Neural cell (in vitro differentiated cells): ENCODE results near the gene HAGHL. TPM values are rescaled to one million over a fixed set of nuclear protein-coding genes. Genes with fewer than 3 reads are reported as not detected.

Experiments
- H2AFZ ChIP-seq: fragments of 200-600, 300-800 bp; sonication (generic), shearing (Covaris generic); 2 replicates; pipeline ENCODE4 v1.6.0; 2014; ENCODE audit warnings: low read depth, mild to moderate bottlenecking, antibody characterized with exemption, low read length, moderate library complexity
- H3F3A ChIP-seq: fragments of 200-600 bp; shearing (Covaris generic); 2 replicates; pipeline ENCODE4 v1.6.1; 2016; ENCODE audit warnings: mild to moderate bottlenecking, moderate library complexity, mixed read lengths, antibody characterized with exemption, low read length; ENCODE audit not compliant: insufficient read depth, poor library complexity, severe bottlenecking
- H3K27ac ChIP-seq: fragments of 200-600, 300-800 bp; sonication (generic), shearing (Covaris generic); 2 replicates; pipeline ENCODE4 v1.5.1; 2014; ENCODE audit warnings: mild to moderate bottlenecking, low read length, moderate library complexity
- H3K27me3 ChIP-seq: fragments of 300-800, 200-600 bp; sonication (generic), shearing (Covaris generic); 2 replicates; pipeline ENCODE4 v1.6.0; 2014; ENCODE audit warnings: mild to moderate bottlenecking, low read depth, low read length, moderate library complexity; ENCODE audit not compliant: insufficient read depth
- H3K36me3 ChIP-seq: fragments of 300-800, 200-600 bp; sonication (generic), shearing (Covaris generic); 2 replicates; pipeline ENCODE4 v1.5.1; 2014; ENCODE audit warnings: mild to moderate bottlenecking, antibody characterized with exemption, low read length, moderate library complexity; ENCODE audit not compliant: insufficient read depth
- H3K4me2 ChIP-seq: fragments of 300-800, 200-600 bp; sonication (generic), shearing (Covaris generic); 2 replicates; pipeline ENCODE4 v1.6.0; 2014; ENCODE audit warnings: mild to moderate bottlenecking, low read length
- H3K4me3 ChIP-seq: fragments of 300-800, 200-600 bp; sonication (generic), shearing (Covaris generic); 2 replicates; pipeline ENCODE4 v1.5.1; 2014; ENCODE audit warnings: mild to moderate bottlenecking, low read length, moderate library complexity
- H3K79me2 ChIP-seq: fragments of 200-600 bp; shearing (Covaris generic); replicated peaks from 2 replicates; pipeline ENCODE4 v1.6.0; 2014; ENCODE audit warnings: mild to moderate bottlenecking, low read length, moderate library complexity; ENCODE audit not compliant: insufficient read depth
- H3K9ac ChIP-seq: fragments of 300-800, 200-600 bp; sonication (generic), shearing (Covaris generic); 2 replicates; pipeline ENCODE4 v1.6.1; 2016; ENCODE audit warnings: mild to moderate bottlenecking, low read length, mixed read lengths
- H3K9me2 ChIP-seq: fragments of 200-600 bp; shearing (Covaris generic); 2 replicates; pipeline ENCODE4 v1.6.1; 2016; ENCODE audit warnings: mild to moderate bottlenecking, low read length, mixed read lengths; ENCODE audit not compliant: insufficient read depth
- H3K9me3 ChIP-seq: fragments of 200-600, 300-800 bp; sonication (generic), shearing (Covaris generic); 2 replicates; pipeline ENCODE4 v1.6.1; 2016; ENCODE audit warnings: mild to moderate bottlenecking, mixed run types, low read length, moderate library complexity, mixed read lengths
- H4K20me1 ChIP-seq: fragments of 200-600 bp; shearing (Covaris generic); 2 replicates; pipeline ENCODE4 v1.6.1; 2016; ENCODE audit warnings: mild to moderate bottlenecking, mixed run types; ENCODE audit not compliant: insufficient read depth
- CTCF ChIP-seq: fragments of 450-650 bp; IDR thresholded peaks from 2 replicates; pipeline ENCODE4 v1.5.1; 2014; ENCODE audit warnings: antibody characterized with exemption, mild to moderate bottlenecking, moderate library complexity; ENCODE audit not compliant: poor library complexity, severe bottlenecking
- EP300 ChIP-seq: fragments of 450-650 bp; conservative IDR thresholded peaks from 2 replicates; pipeline ENCODE4 v1.6.1; 2014; ENCODE audit warnings: antibody characterized with exemption, mild to moderate bottlenecking, moderate library complexity; ENCODE audit not compliant: poor library complexity, severe bottlenecking
- EZH2 ChIP-seq: fragments of 200-600, 300-800 bp; shearing (Covaris generic), sonication (generic); IDR thresholded peaks from 2 replicates; pipeline ENCODE4 v1.6.1; 2014; ENCODE audit warnings: antibody characterized with exemption, low read length, borderline replicate concordance, mild to moderate bottlenecking; ENCODE audit not compliant: insufficient read depth, poor library complexity, severe bottlenecking
- MXI1 ChIP-seq: fragments of 450-650 bp; conservative IDR thresholded peaks from 2 replicates; pipeline ENCODE4 v1.6.1; 2014; ENCODE audit warnings: antibody characterized with exemption, mild to moderate bottlenecking; ENCODE audit not compliant: poor library complexity, severe bottlenecking
- POLR2AphosphoS5 ChIP-seq: IDR thresholded peaks from 2 replicates; pipeline ENCODE4 v1.6.1; 2012
- RAD21 ChIP-seq: fragments of 450-650 bp; conservative IDR thresholded peaks from 2 replicates; pipeline ENCODE4 v1.6.1; 2014; ENCODE audit warnings: antibody characterized with exemption, mild to moderate bottlenecking, moderate library complexity
- REST ChIP-seq: IDR thresholded peaks from 2 replicates; pipeline ENCODE4 v1.6.1; 2012; ENCODE audit warnings: borderline replicate concordance
- SMC3 ChIP-seq: fragments of 450-650 bp; conservative IDR thresholded peaks from 2 replicates; pipeline ENCODE4 v1.6.1; 2014; ENCODE audit warnings: antibody characterized with exemption, mild to moderate bottlenecking, moderate library complexity; ENCODE audit not compliant: poor library complexity
- TAF1 ChIP-seq: IDR thresholded peaks from 2 replicates; pipeline ENCODE4 v1.6.1; 2012; ENCODE audit warnings: low read depth
- polyA plus RNA-seq: library from polyadenylated mRNA; depleted of rRNA; stranded (reverse); fragments of >200 nt; gene quantifications from 2 replicates; pipeline ENCODE4 v1.2.3, GENCODE V29; 2014

The HAGHL gene
- polyA plus RNA-seq, 1 donor from 2014 or later, result 28.3 TPM

GRCh38 chr16:681746-682427, 45.0 kb upstream of the HAGHL start:
- Histone ChIP-seq H3F3A (no peaks in the 10 kb centered on the region), H3K79me2 (peaks cover 20% of the 10 kb centered on the region), H3K9me3 (no peaks in the 10 kb centered on the region), H4K20me1 (peaks cover 6% of the 10 kb centered on the region), H3K27me3 (no peaks in the 10 kb centered on the region), H2AFZ (no peak overlapping the region), H3K4me3 (peak overlapping the region; percentile 70), H3K27ac (no peak overlapping the region), H3K9ac (no peak overlapping the region), H3K36me3 (no peaks in the 10 kb centered on the region), H3K4me2 (no peak overlapping the region), H3K9me2 (no peaks in the 10 kb centered on the region)
- no peak for TF ChIP-seq EZH2
- TF ChIP-seq CTCF, result no peak
- TF ChIP-seq RAD21, result no peak
- no peak for TF ChIP-seq EP300
- no peak for TF ChIP-seq SMC3
- TF ChIP-seq MXI1, result no peak
- TF ChIP-seq POLR2AphosphoS5, result no peak
- no peak for TF ChIP-seq TAF1
- no peak for TF ChIP-seq REST

GRCh38 chr16:682493-683395, 44.2 kb upstream of the HAGHL start:
- Histone ChIP-seq H3K79me2 (peaks cover 20% of the 10 kb centered on the region), H2AFZ (no peak overlapping the region), H3K4me3 (peak overlapping the region; percentile 71), H3F3A (no peaks in the 10 kb centered on the region), H3K27ac (no peak overlapping the region), H4K20me1 (peaks cover 6% of the 10 kb centered on the region), H3K27me3 (no peaks in the 10 kb centered on the region), H3K9me2 (no peaks in the 10 kb centered on the region), H3K9ac (no peak overlapping the region), H3K36me3 (no peaks in the 10 kb centered on the region), H3K9me3 (no peaks in the 10 kb centered on the region), H3K4me2 (no peak overlapping the region)
- no peak for TF ChIP-seq POLR2AphosphoS5
- TF ChIP-seq MXI1, result no peak
- TF ChIP-seq TAF1, result no peak
- no peak for TF ChIP-seq SMC3
- no peak for TF ChIP-seq EP300
- TF ChIP-seq RAD21, result no peak
- TF ChIP-seq REST, result no peak
- no peak for TF ChIP-seq EZH2
- TF ChIP-seq CTCF, result no peak
